ENCODE results near the gene GDAP1L1.
"Not testable (repeated sequence)": the region's sequence is repeated elsewhere in the genome, so short reads cannot be mapped to it uniquely, and the experiment has no call there.

The GDAP1L1 gene

DNA sequence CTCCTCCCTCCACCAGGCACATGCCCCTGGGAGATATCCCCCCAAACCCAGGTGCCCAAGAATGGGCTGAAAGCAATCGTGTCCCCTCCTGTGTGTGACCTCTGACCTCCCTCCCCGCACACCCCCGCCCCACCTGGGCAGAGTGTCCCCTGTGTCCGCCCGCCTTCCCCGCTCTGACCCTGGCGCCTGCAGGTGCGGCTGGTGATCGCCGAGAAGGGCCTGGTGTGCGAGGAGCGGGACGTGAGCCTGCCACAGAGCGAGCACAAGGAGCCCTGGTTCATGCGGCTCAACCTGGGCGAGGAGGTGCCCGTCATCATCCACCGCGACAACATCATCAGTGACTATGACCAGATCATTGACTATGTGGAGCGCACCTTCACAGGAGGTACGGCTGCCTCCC, 9.9 kb downstream of the GDAP1L1 start:
- DNase-seq: no peak

DNA sequence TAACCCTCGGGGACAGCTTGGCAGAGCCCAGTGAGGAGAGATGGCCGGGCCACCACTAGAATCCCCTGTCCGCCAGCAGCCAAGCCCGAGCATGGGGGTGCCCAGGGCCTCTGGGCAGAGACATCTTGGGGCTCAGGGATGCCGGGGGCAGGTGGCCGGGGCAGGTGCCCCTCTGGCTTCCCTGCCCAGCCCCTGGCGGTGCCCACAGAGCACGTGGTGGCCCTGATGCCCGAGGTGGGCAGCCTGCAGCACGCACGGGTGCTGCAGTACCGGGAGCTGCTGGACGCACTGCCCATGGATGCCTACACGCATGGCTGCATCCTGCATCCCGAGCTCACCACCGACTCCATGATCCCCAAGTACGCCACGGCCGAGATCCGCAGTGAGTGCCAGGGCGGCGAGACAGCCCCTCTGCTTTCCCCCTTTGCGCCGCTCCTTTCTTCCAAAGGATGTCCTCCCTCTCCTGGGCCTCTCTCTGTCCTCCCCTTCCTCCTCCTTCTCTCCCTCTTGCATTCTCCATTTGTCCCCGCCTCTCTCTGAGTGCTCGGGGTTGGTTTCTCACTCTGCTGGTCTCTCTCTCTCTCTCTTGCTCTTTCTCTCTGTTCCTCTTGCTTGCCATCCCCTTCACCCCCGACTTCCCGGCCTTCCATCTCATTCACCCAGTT, 11.2 kb downstream of the GDAP1L1 start:
- no peak for DNase-seq

DNA sequence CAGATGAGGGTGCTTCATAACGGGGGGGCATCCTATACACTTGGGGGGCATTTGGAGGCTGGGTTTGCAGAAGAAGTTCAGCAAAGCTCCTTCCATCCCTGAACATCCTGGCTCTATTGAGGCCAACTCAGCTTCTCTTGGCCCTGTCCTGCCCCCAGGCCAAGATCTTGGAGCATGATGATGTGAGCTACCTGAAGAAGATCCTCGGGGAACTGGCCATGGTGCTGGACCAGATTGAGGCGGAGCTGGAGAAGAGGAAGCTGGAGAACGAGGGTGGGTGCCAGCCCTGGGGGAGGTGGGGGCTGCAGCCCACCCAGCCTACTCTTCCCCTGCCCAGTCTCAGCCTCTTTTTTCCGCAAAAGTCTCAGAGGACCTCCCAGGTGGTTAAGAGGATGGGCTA, 17.2 kb downstream of the GDAP1L1 start:
- DNase-seq: no peak

DNA sequence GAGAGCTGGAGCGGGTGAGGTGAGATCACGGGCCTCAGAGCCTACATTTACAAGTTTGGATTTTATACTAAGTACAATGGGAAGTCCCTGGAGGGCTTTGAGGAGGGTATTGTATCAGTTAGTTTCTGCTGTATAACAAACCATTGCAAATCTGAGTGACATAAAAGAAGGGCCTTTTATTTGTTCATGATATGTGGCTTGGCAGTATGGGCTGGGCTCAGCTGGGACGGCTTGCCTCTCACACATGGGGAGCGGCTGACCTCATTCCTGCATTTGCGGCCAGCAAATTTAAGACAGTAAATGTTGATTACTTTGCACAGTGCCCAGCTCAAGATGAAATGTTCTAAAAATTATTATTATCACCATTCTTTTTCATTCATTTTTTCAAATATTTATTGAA, 21.7 kb downstream of the GDAP1L1 start:
- DNase-seq: no peak

DNA sequence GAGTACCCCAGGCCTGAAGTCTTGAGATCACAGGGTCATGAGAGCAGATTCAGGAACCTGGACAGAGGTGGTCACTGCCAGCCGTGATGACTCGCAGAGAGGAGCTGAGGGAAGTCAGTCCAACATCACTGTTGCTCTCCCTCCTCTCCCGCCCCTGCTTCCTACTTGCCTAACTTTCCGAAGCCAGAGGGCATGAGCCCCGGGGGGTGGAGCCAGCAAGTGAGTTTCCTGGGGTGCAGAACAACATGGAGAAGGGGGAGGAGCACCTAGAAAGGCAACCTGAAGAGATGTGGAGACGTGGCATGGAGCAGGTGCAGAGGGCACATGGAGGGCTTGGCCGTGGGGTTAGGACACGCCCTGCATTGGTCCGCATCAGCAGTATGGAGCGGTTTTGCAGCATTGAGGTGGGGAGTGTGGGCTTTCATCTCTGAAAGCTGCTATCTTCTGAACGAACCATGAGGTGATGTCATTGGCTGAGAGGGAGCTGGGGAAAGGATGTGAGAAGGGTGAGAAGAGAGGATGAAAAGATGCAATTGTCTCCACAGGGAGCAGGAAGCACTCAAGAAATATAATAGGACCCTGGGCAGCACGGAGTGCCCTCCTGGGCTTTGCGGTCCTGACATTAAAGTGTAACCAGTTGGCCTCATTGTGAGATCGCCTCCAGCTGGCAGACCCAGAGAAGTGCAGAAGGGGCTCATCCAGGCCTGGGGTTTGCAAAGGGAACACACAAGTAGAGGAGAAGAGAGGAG, 25.0 kb downstream of the GDAP1L1 start:
- no peak for DNase-seq

DNA sequence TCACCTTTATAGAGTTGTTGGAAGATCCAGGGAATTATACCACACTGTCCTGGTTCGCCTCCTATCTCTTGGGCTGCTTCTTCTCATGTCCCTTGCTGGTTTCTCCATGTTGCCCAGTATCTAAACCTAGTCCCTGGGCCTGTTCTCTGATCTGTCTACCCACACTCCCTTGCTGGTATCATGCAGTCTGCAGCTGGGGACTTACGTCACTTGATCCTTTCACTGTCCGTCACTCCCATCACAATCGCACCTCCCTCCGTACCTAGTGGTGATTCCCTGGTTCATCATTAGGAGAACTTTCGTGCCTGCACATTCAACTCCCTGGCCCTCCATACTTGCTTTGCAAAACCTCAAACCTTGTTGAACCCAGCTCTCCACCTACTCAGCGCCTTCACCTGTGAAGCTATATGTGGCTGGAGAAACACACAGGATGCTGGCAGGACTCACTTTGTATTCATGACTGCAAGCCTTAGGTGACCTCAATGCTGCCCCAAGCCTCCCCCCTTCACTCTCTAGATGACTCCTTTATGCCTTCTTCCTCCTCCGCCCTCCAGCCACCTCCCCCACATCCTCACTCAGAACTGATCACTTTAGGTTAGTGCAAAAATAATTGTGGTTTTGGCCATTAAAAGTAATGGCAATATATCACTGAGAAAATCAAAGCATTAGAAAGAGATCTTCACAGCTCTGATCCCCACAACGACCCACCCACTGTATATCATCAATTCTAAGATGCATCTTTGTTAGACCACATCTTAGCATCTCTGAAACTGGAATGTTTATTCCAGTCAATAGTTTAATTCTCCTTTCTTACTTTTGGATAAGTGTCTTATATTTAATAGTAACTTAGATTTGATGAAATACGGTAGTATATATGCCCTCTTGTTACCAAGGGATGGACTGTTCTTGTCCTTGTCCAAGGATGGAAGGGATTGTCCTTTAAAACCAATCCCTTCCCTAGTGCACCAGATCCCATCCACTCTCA, 26.4 kb downstream of the GDAP1L1 start:
- DNase-seq: no peak

DNA sequence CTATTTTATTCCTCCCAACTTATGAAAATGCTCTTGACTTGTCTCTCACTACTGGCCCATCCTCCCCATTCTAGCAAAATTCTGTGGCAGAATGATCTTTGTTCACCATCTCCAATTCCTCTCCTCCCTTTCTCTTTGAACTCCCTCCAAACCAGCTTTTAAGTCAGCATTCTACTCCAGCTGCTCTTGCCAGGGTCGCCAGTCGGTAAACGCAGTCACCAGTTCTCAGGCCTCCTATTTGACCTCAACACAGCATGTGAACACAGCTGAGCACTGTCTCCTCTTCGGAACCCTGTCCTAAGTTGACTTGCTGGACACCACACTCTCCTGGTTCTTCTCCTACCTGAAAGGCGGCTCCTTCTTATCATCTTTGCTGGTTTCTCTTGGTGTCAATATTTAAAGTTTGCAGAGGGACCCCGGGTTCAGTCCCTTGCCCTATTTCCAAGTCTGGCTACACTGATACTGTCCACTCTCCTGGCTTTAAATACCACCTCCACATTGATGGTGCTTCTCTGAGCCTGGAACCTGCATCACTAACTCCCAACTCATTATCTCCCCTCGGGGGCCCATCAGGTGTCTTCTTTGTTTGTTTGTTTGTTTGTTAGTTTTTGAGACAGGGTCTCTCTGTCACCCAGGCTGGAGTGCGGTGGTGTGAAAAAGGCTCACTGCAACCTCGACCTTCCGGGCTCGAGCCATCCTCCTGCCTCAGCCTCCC, 27.4 kb downstream of the GDAP1L1 start:
- DNase-seq: no peak

DNA sequence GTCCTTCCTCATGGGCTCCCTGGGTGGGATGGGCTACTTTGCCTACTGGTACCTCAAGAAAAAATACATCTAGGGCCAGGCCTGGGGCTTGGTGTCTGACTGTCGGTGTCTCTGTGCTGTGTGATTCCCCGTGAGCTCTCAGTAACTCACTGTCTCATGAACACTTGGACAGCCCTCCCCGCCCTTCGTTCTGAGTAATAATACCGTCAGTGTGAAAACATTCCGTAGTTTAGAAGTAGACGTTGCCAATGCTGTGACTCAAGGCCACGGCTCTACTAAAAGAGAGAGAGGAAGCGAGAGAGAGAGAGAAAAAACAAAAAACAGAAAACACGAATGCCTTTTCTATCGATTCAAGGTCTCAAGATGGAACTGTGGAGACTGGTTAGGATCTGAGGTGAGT, 32.1 kb downstream of the GDAP1L1 start:
- no peak for DNase-seq

DNA sequence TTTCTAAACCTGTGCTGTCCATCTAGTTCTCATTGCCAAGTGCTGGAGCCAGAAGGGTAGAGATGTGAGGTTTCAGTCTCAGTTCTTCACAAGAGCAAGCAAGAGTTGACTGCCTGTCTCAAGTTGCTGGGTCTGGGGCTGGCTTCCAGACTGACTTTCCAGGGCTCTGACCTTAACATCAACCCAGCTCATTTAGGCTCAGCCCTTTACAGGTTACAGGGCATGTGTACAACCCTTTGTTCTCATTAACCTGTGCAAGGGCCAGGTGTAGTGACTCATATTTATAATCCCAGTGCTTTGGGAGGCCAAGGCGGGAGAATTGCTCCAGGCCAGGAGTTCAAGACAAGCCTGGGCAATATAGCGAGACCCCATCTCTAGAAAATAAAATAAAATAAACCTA, 33.3 kb downstream of the GDAP1L1 start:
- no peak for DNase-seq

DNA sequence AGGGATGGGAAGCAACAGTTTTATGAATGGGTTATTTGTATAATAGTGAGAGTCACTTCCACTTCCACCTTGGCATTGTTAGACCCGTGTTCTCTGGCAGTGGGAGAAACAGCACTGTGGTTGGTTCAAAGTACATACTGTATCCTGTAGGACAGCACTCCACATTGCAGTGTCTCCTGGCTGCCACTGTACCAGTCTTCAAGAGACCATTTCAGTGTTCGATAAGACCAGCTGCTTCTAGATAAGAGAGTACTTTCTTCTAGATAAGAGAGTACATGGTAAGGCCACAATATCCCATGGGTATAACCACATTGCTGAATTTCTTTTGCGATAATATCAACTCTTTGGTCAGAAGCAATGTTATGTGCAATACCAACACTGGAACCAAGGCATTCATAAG, 35.1 kb downstream of the GDAP1L1 start:
- DNase-seq: no peak

DNA sequence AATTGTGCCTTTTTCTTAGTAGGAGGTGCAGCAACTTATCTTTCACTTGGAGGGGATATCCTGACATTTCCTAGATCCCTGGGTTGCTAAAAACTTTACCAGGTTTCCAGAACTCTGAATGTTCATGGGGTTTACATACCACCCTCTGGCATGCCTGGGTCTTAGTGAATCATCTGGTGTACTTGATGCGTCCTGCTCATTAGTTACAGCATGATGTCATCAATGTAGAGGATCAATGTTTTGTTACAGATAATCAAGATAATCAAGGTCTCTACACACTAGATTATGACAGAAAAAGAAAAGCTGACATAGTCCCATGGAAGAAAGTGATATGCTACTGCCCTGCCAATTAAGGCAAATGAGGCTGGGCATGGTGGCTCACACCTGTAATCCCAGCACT, 36.9 kb downstream of the GDAP1L1 start:
- DNase-seq: no peak

DNA sequence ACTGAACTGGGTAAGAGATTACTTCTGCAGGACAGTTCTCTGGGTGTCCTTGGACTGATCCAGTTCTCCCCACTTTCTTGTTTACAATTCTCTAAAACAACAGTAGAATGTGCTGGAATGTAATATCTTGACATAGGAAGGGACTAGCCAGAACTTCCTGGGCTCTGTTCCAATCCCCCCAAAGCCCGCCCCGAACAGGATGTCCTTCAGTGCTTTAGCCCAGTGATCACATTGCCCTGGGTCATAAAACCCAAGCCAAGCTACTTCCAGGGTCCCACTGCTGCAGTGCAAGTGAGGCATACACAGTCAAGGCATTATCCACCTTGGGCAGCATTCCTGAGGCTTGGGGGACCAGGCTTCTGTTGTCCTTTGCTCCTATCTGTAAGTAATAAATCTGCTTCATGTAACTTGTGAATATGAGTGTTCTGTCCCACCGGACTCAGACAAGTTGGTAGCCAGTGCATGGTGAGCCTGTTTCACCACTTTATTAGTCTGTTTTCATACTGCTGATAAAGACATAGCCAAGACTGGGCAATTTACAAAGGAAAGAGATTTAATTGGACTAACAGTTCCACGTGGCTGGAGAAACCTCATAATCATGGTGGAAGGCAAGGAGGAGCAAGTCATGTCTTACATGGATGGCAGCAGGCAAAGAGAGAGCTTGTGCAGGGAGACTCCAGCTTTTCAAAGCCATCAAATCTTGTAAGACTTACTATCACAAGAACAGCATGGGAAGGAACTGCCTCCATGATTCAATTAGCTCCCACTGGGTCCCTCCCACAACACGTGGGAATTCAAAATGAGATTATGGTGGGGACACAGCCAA, 40.4 kb downstream of the GDAP1L1 start:
- DNase-seq: no peak

DNA sequence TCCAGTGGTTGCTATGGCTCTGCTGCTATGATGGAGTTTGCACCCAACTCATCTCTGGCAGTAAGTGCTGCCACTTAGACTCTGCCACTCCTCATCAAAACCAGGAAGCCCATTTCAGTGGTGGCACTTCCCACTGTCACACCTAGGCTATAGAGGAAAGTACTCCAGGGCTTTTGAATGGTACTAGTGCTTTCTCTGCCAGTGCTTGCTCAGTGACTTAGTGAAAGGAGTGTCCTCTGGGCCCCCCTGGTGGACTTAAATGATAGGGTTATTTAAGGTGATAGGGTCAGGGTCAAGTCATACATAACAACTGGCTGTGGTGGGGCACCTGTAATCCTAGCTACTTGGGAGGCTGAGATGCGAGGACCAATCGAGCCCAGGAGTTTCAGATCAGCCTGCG, 41.1 kb downstream of the GDAP1L1 start:
- DNase-seq: no peak

DNA sequence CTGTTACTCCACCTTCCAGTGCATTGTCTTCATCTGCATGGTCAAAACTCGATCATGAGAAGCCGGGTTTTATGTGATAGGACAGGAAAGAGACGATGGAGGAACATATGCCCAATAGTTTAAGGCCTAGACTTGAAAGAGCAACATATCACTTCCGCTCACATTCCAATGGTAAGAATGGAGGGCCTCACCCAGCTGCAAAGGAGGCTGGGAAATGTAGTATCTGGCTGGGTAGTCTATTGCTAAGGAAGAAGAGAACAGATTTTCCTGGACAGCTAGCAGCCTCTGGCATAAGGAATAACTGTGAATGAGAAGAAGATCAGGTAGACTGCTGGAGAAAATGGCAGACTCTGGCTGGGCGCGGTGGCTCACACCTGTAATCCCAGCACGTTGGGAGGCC, 44.6 kb downstream of the GDAP1L1 start:
- DNase-seq: no peak

DNA sequence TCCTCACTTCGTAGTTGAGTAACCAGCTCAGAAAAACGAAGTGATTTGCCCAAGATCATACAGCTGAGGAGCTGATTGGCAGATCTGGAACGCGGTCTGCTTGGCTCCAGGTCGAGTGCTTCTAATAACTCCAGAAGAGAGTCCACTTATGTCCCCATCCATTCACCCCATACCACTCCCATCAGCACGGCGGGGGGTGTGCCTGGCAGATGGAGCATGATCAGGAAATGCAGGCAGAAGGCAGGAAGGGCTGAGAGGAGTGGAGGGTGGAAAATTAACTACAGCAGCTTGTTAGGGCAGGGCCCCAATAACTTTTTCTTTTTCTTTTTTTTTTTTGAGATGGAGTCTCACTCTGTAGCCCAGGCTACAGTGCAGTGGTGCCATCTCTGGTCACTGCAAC, 48.9 kb downstream of the GDAP1L1 start:
- DNase-seq: no peak

DNA sequence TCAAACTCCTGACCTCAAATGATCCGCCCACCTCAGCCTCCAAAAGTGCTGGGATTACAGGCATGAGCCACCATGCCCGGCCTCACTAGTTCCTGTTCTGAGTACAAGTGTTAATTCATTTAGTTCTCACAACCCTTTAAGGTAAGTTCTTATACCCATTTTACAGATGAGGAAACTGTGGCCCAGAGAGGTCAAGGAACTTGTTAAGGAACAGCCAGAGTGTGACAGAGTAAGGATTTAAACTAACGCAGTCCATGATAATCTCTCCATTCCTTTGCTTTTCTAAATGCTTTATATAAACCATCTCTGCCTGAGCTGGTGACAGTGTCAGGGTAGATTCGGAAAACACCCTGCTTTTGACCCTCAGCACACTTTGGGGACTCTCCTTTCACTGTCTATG, 50.6 kb downstream of the GDAP1L1 start:
- DNase-seq: no peak

DNA sequence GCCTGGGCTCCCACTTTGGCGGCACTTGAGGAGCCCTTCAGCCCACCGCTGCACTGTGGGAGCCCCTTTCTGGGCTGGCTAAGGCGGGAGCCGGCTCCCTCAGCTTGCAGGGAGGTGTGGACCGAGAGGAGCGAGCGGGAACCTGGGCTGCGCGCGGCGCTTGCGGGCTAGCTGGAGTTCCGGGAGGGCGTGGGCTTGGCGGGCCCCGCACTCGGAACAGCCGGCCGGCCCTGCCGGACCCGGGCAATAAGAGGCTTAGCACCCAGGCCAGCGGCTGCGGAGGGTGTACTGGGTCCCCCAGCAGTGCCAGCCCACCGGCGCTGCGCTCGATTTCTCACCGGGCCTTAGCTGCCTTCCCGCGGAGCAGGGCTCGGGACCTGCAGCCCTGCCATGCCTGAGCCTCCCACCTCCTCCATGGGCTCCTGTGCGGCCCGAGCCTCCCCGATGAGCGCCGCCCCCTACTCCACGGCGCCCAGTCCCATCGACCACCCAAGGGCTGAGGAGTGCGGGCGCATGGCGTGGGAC, 52.0 kb downstream of the GDAP1L1 start:
- DNase-seq: not testable (repeated sequence)

DNA sequence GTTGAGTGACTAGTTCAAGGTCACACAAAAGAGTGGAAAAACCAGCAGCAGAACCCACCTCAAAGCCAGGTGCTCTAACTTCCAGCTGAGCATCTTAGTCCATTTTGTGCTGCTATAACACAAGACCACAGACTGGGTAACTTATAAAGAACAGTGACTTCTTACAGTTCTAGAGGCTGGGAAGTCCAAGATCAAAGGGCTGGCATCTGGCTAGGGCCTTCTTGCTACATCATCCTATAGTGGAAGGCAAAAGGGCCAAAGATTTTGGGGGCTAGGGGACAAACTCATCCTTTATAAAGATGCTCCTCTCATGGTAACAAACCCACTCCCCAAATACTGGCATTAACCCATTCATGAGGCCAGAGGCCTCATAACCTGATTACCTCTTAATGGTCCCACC, 54.2 kb downstream of the GDAP1L1 start:
- DNase-seq: no peak

DNA sequence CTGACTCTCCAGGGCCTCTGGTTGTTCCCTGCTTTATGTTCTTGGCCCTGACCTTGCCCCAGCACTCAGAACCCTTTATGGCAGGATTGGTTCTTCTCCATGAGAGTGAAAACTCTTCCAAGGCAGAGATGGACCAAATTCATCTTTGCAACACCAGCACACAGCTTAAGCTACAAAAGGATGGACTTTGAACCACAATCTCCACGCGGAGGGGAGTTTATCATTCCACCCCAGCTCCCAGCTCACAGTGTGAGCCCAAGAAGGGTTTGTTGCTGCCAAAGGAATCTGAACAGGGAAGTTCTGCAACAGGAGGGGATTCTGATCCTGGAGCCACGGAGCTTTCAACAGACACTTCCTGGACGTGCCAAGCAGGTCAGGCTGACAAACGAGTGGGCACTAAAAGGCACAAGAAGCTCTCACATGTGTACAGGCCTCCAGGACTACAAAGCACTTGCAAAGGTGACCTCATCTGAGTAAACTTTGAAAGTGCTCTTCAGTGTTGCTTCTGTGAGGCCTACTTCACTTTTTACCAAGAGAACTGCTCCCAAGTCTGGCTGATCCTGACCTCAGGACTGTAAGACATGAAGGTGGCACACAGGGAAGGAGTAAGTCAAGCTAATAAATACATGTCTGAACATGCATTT, 55.0 kb downstream of the GDAP1L1 start:
- DNase-seq: no peak

DNA sequence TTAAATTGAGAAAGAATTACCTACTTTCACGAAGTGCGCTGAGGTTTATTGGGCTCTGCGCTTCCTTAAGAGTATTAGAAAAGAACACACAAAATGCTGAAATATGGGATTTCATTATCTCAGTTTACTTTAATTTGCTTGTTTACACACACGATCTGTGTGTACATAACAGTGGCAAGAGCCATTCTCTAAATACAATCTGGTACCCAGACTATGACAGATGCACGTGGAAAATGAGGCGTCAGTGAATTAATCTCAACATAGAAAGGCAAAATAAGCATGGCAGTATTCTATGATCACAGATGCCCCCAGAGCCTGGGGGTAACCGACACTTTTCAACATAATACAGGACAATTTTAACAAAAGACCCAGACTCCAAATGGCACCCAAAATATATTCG, 55.6 kb downstream of the GDAP1L1 start:
- DNase-seq: no peak

DNA sequence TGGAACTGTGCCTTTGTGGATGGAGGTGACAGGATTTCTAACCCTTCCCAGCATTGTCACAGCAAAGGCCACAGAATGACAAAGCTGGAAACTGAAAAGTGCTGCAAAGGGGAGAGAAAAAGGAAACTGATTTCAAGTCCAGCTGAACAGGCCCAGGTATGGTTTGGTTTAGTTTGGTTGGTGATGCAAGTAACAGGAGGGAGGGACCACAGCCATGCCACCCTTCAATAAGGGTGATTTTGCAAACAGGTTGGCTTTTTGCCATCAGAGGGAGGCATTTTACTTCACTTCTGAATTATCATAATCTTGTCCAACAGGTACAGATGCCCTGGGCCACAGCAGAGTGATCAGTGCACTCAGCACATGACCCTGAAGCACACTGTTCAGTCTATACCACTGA, 57.3 kb downstream of the GDAP1L1 start:
- DNase-seq: no peak

Measured in activated CD4-positive, CD25-positive, alpha-beta regulatory T cell (primary cell).